Measurements from ENCODE around the gene JPH3. TPM values are rescaled to one million over a fixed set of nuclear protein-coding genes. Genes with fewer than 3 reads are reported as not detected.
A peak's percentile ranks its signal among the peaks of the same experiment; 100 is the strongest.

Gene JPH3
- total RNA-seq (2014; rRNA removed; shearing (Covaris generic)): not detected in 2 replicates

DNA sequence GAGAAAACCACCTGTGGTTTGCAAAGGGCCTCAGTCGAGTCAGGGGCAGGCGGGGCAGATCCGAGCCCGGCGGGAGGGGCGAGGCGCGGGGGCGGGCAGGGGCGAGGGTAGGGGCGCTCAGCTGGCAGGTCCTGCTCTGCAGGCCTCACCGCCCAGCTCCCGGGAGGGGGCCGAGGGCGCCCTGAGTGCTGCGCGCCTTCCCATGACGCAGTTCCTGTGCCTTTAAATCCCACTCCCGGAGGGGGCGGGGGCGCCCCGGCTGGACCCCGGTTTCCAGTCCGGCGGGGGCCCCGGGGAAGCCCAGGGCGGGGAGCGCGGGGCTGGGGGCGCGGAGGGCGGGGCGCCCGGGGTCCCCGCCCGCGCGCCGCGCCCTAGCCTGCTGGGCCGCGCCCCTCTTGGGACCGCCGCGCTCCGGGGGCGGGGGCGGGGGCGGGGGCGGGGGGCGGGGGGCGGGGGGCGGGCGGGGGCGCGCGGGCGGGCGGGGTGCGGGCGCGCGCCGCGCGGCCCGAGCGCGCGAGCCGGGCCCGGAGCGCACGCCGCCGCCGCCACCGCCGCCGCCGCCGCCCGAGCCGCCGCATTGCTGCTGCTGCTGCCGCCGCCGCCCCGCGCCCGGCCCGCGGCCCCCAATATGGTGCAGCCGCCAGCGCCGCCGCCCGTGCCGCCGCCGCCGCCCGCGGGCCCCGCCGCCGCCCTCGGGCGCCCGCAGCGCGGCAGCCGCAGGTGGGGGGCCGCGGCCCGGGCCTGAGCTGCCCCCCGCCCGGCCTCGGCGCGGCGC is at the start of gene JPH3:
Gene JPH3, plus strand, starts transcription at position 508 of the 775 bp plus-strand sequence. CDS start 639 bp downstream, outside the sequence.
- no peak for DNase-seq (ENCODE audit: low spot score)

DNA sequence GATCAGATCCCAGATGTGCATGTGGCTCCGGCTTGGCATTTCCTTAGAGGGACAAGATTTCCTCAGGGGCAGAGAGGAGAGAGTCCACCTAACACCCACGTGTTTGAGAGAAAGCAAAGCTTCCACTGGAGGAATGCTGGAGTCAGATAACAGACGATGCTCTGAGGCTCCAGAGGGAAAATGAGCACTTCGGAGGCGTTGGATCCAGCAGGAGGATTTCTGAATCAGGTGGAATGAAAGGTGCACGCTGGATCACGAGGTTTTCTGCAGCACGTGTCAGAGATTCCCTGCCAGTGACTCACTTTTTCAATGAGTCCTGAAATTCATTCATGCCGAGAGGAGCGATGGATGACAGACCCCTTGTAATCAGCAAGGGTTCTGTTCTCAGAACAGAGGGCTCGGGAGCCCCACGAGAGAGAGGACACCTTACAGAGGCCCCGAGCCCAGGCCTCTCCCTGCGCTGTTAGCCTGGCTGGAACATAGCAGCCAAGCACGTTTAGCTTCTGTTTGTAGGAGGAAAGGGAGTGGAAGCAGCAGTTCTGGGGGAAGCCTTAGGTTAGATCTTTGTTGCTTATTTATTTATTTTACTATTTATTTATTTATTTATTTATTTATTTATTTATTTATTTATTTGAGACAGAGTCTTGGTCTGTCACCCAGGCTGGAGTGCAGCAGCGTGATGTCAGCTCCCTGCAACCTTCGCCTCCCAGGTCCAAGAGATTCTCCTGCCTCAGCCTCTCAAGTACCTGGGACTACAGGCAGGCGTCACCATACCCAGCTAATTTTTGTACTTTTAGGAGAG is 49.3 kb upstream of the JPH3 start:
- DNase-seq (ENCODE audit: low spot score): no peak

GRCh38 chr16:87554754-87555427 is 47.4 kb upstream of the JPH3 start:
- DNase-seq (ENCODE audit: low spot score): no peak

- no peak for DNase-seq (ENCODE audit: low spot score)
Measured at GRCh38 chr16:87555647-87556046, 46.7 kb upstream of the JPH3 start.

DNA sequence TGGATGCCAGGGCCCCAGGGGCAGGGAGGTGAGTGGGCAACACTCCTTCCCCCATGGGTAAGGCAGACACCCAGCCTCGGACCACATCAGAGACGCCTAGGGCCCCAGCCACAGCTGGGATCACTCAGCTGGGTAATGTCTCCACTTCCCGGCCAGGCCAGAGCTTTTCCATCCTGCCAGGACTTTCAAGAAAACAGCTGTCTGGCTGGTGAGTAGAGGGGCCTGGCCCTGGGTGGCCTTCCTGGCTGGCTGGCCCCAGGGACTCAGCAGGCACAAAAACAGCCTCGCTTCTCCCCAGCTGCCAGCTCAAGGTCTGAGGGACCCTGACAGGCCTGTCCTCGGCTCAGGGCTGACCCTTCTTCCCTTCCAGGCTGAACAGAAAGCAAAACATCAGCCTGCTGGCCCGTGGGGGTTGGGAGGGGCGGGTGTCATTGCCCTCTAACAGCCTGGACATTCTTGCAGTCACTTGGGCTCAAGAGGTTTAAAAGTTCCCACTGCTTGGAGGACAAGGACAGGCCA is 45.3 kb upstream of the JPH3 start:
- no peak for DNase-seq (ENCODE audit: low spot score)

GRCh38 chr16:87558682-87559081 is 43.6 kb upstream of the JPH3 start:
- no peak for DNase-seq (ENCODE audit: low spot score)

DNA sequence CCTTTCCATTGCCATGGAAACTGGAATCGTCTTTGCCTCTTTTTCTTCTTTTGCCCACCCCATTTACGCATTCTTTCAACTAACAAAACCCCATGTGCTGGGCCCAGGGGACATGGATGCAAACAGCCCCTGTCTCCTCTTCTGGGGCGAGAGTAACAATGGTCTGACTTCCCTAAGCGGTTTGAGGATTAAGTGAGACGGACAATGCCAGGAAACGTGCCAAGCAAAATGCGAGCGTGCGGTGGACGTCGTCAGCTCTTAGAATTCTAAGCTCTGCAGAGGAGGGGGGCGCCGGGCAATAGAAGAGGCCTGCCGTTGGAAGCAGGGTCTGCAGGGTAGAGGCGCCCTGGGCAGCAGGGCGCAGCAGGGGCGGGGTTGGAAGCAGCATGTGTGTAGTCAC is 42.4 kb upstream of the JPH3 start:
- no peak for DNase-seq (ENCODE audit: low spot score)

GRCh38 chr16:87560428-87561199 is 41.7 kb upstream of the JPH3 start:
- DNase-seq (ENCODE audit: low spot score): peak; percentile 69

- no peak for DNase-seq (ENCODE audit: low spot score)
Measured at GRCh38 chr16:87561200-87562105, 40.9 kb upstream of the JPH3 start.

DNA sequence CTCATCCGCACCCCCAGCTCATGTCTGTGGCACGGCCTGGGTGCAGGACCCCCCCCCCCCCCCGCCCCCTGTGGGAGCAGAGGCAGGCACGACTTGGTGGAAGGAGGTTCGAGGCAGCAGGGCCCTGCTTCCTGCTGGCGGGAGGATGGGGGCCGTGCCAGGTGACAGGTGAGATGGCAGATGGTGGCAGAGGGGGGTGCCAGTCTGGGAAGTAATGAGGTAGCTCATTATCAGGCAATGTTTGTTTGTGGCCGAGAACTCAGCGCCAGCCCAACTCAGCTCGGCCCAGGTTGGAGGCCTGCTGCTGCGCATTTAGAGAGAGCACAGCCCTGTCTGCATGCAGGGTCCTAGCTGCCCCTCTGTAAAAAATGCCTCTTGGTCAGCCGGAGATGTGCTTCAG is 40.1 kb upstream of the JPH3 start:
- no peak for DNase-seq (ENCODE audit: low spot score)

DNA sequence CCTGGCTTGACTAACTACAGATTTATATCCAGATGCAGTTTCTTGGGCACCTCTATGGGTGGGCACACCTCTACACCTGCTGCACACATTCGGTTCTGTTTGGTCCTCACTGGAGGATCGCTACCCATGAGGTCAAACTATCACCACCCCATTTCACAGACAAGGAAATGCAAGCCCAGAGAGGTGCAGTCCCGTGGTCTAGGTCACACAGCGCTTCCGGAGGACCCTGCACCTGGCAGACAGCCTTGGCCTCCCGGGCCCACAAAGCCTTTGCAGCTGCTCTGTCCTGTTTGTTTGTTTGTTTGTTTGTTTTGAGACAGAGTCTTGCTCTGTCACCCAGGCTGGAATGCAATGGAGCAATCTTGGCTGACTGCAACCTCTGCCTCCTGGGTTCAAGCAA is 39.3 kb upstream of the JPH3 start:
- no peak for DNase-seq (ENCODE audit: low spot score)

- no peak for DNase-seq (ENCODE audit: low spot score)
Measured at GRCh38 chr16:87563714-87564523, 38.4 kb upstream of the JPH3 start.

GRCh38 chr16:87564524-87564778 is 37.9 kb upstream of the JPH3 start:
- DNase-seq (ENCODE audit: low spot score): no peak

DNA sequence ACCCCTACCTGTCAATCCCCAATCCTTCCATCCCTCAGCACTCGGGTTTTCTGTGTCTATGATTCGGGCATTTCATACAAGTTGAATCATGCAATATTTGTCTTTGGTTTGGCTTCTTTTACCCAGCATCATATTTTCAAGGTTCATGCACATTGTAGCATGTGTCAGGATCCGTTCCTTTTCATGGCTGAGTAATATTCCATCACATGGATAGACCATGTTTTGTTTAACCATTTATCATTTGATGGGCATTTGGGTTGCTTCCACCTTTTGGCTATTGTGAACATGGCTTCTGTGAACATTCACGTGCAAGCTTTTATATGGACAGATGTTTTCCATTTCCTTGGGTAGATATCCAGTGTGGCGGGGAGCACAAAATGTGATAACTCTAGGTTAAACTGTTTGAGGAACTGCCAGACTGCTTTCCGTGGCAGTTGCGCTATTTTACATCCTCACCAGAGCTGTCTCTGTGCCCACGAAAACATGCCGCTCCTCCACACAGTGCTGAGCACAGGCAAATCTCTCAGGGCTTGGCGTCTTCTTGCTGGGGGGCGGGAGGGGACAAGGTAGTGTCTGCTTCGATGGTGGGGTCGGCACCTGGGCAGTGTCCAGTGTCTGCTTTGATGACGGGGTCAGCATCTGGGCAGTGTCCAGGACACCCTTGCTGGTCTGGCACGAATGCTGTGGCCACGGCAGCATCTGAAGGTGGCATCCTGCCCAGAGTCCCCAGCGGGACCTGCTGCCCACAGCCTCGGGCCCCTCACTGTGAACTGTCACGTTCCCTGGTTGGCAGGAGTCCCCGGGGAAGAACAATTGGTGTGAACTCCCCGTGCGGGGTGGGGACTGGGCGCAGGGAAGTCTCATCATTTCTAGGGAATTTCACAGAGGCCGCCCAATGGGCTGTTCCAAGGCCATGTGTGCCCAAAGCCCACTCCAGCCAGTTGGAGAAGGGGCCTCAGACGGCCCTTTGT is 32.4 kb upstream of the JPH3 start:
- no peak for DNase-seq (ENCODE audit: low spot score)

GRCh38 chr16:87570572-87570937 is 31.8 kb upstream of the JPH3 start:
- DNase-seq (ENCODE audit: low spot score): no peak

DNA sequence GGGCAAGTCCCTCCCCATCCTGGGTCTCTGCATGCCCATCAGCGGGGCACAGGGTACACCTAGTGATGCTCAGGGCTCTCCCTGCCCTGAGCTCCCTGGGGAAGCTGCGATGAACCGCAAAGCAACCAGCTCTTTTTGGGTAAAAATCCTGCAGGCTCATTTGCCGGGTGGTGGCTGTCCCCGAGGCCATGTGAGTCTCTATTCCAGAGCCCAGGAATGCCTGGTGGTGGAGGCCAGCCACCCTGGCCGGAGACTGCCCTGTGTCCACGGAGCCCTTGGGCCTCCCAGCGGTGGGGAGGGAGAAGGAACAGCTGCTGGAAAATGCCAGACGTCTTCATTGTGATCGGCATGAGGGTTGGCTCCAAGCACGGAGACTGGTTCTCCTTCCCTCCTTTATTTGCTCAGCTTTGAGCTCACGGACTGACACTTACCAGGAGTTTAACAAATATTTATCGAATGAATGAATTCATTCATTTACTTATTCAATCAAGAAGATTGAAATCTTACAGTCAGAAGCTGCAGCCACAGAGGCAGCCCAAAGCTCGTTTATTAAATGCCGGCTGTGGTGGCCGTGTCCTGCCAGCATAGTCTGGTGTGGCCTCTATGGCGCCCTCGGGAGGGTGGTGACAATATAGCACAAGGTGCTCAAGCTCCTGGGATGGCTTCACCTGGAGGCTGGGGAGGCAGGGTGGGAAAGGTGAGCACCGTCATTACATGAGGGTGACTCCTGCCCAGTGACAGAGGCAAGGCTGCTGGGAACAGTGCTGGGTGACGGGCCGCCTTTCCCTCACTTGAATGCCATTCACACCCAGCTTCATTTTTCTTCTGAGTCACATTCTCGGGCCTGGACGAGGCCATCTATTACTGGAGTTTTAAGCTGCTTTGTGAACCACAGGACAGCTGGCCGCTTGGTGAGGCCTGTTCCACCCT is 31.1 kb upstream of the JPH3 start:
- peak; percentile 61 for DNase-seq (ENCODE audit: low spot score)

DNA sequence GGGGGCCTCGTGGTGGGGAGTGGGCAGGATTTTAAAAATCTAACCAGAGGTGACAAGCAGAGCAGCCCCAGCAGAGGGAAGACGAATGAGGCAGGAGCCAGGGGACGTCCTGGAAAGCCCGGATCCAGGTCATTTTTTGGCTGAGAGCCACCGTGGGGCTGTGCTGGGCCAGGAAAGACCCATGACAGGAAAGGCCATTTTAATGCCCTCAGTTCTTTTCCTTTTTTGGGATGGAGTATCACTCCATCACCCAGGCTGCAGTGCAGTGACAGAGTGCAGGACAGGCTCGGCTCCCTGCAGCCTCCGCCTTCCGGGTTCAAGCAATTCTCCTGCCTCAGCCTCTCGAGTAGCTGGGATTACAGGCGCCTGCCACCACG is 30.5 kb upstream of the JPH3 start:
- DNase-seq (ENCODE audit: low spot score): no peak
